ENCODE results near the gene SHISAL2B. TPM values are rescaled to one million over a fixed set of nuclear protein-coding genes. Genes with fewer than 3 reads are reported as not detected.

Gene SHISAL2B
- total RNA-seq, 4 donors from 2014 or later = not detected

DNA sequence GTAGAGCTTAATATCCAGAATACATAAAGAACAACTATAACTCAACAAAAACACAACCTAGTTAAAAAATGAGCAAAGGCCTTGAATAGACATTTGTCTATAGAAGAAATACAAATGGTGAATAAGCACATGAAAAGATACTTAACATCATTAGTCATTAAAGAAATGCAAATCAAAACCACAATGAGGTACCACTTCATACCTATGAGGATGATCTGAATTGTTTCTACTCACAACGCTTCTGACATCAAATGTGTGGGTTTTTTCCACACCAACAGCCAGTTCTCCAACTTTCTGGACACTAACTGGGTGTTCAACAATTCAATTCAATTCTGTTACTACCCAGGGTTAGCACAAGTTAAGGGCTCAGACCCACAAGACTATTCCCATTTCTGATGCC, 56.1 kb downstream of the SHISAL2B start:
- intact Hi-C loops (cut with DNase I) = no loop called here
- Histone ChIP-seq H3K9me3 (no peaks in the 10 kb centered on the region), H3K27me3 (no peaks in the 10 kb centered on the region), H3K4me3 (replicated peaks in 1 of 3) (no peak overlapping the region), H3K36me3 (no peaks in the 10 kb centered on the region), H3K27ac (no peak overlapping the region), H3K4me1 (no peaks in the 10 kb centered on the region)
- DNase-seq = no peak
- no peak for TF ChIP-seq POLR2A (IDR thresholded peaks at IDR 0.05)
- TF ChIP-seq, protein P1, sequence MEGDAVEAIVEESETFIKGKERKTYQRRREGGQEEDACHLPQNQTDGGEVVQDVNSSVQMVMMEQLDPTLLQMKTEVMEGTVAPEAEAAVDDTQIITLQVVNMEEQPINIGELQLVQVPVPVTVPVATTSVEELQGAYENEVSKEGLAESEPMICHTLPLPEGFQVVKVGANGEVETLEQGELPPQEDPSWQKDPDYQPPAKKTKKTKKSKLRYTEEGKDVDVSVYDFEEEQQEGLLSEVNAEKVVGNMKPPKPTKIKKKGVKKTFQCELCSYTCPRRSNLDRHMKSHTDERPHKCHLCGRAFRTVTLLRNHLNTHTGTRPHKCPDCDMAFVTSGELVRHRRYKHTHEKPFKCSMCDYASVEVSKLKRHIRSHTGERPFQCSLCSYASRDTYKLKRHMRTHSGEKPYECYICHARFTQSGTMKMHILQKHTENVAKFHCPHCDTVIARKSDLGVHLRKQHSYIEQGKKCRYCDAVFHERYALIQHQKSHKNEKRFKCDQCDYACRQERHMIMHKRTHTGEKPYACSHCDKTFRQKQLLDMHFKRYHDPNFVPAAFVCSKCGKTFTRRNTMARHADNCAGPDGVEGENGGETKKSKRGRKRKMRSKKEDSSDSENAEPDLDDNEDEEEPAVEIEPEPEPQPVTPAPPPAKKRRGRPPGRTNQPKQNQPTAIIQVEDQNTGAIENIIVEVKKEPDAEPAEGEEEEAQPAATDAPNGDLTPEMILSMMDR (IDR thresholded peaks at IDR 0.05) = no peak
- 94 to 96% methylated on average over 1 of the region's 1 CpG for WGBS, 2 donors

GRCh38 chr5:64749385-64749784, 59.1 kb downstream of the SHISAL2B start:
- Histone ChIP-seq H3K27me3 (no peaks in the 10 kb centered on the region), H3K9me3 (no peaks in the 10 kb centered on the region), H3K27ac (no peak overlapping the region), H3K4me3 (replicated peaks in 1 of 3) (no peak overlapping the region), H3K4me1 (no peaks in the 10 kb centered on the region), H3K36me3 (peaks cover 0 to 3% of the 10 kb centered on the region in 2 donors)
- intact Hi-C loops (cut with DNase I) = no loop called here
- 90 to 91% methylated on average over 4 of the region's 4 CpGs for WGBS, 2 donors
- TF ChIP-seq POLR2A (IDR thresholded peaks at IDR 0.05) = no peak
- TF ChIP-seq, protein P1 (IDR thresholded peaks at IDR 0.05) = no peak
- DNase-seq = no peak

GRCh38 chr5:64754066-64754465, 63.8 kb downstream of the SHISAL2B start:
- no peak overlapping the region for H3K4me3 ChIP-seq (replicated peaks in 1 of 3)
- no peaks in the 10 kb centered on the region for H3K9me3 ChIP-seq
- no peak for DNase-seq
- H3K27ac ChIP-seq = no peak overlapping the region
- no peaks in the 10 kb centered on the region for H3K27me3 ChIP-seq
- H3K36me3 ChIP-seq = peaks cover 0 to 3% of the 10 kb centered on the region in 2 donors
- intact Hi-C loops (cut with DNase I) = no loop called here
- no peak for TF ChIP-seq POLR2A (IDR thresholded peaks at IDR 0.05)
- TF ChIP-seq, protein P1 (IDR thresholded peaks at IDR 0.05) = no peak
- no peaks in the 10 kb centered on the region for H3K4me1 ChIP-seq
- 97 to 98% methylated on average over 2 of the region's 2 CpGs for WGBS, 2 donors

DNA sequence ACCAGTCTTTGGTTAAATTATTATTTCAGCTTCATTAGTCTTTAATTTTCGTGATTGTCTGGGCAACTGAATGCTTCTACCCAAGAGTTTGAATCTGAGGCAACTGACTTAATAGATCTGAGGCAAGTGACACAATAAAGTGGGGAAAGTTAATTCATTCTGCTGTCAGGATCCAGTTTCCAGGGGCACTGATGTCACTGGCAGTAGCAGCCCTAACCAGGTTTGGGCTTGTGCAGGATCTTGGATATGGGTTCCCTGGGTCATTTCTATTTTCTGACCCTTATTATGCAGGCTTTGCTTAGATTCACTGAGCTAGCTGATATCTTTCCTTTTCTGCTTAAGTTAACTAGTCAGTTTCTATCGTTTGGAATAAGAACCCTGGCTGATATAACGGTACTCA, 68.6 kb downstream of the SHISAL2B start:
- peaks cover 3 to 6% of the 10 kb centered on the region in 2 donors for H3K36me3 ChIP-seq
- H3K4me1 ChIP-seq = no peaks in the 10 kb centered on the region
- TF ChIP-seq, protein P1 (IDR thresholded peaks at IDR 0.05) = no peak
- TF ChIP-seq POLR2A (IDR thresholded peaks at IDR 0.05) = no peak
- H3K9me3 ChIP-seq = no peaks in the 10 kb centered on the region
- intact Hi-C loops (cut with DNase I) = no loop called here
- H3K27me3 ChIP-seq = no peaks in the 10 kb centered on the region
- no peak for DNase-seq
- 83 to 84% methylated on average over 3 of the region's 3 CpGs for WGBS, 2 donors
- no peak overlapping the region for H3K4me3 ChIP-seq (replicated peaks in 1 of 3)
- H3K27ac ChIP-seq = no peak overlapping the region

- Histone ChIP-seq H3K9me3 (no peaks in the 10 kb centered on the region), H3K36me3 (peaks cover 0 to 6% of the 10 kb centered on the region in 2 donors), H3K4me3 (replicated peaks in 1 of 3) (no peak overlapping the region), H3K27me3 (no peaks in the 10 kb centered on the region), H3K4me1 (no peaks in the 10 kb centered on the region), H3K27ac (no peak overlapping the region)
- 87 to 91% methylated on average over 4 of the region's 4 CpGs for WGBS, 2 donors
- DNase-seq = no peak
- intact Hi-C loops (cut with DNase I) = no loop called here
- TF ChIP-seq POLR2A (IDR thresholded peaks at IDR 0.05) = no peak
- TF ChIP-seq, protein P1 (IDR thresholded peaks at IDR 0.05) = no peak
These were observed 69.8 kb downstream of the SHISAL2B start for GRCh38 chr5:64759960-64760660.
